ENCODE data around the gene UBXN11.
A peak's percentile ranks its signal among the peaks of the same experiment; 100 is the strongest.

UBXN11 gene

DNA sequence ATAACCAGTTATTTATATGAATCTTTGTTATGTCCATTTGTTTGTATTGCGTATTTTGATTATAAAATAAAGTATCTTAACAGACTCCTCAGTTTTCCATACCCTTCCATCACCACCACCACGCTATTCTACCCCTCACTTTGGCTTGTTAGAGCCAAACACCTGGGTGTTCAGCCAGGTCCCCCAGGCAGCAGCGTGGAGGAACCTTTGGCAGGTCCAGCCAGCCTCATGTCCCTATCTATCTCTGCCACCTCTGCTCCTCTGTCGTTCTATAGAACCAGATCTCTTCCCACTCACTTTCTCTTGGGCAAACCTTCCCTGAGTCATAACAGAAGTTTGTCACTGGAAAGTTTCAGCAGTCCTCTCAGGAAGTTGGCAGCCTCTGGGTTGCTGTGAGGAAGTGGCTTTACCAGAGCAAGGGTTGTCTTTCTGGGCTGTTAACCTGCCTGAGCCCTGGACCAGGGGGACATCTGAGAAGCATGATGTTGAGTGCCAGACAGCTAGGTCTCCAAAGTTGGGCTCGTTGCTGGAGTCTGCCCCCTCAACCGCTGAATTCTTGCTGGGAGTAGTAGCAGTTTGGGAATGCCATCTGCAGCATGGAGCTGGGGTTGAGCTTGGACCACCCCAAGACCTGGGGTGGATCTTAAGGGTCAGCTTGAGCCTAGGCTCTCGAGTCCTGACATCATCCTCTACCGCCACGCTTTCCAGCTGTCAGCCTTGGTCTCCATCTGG lies 27.5 kb downstream of the UBXN11 start:
- no peaks in the 10 kb centered on the region for H3K9me3 ChIP-seq (ENCODE audit: insufficient read depth, low read length, severe bottlenecking)
- no peak for ATAC-seq (ENCODE audit: insufficient read depth, low read depth)
- H3K4me1 ChIP-seq (ENCODE audit: insufficient read depth, low read length), result peaks cover 45% of the 10 kb centered on the region
- peak overlapping the region; percentile 91 for H3K9ac ChIP-seq (ENCODE audit: low read depth, low read length)
- H3K4me3 ChIP-seq (ENCODE audit: low read depth in 1 of 2, low read length in 2 of 2), result peak overlapping the region; percentile 34 to 74; a peak in 3 of 4 replicates
- peak overlapping the region; percentile 72 for H3K27ac ChIP-seq (ENCODE audit: low read length)
- peak overlapping the region; percentile 67 for H3K4me2 ChIP-seq (ENCODE audit: insufficient read depth, low read length)
- peaks cover 73% of the 10 kb centered on the region for H3K36me3 ChIP-seq (ENCODE audit: insufficient read depth, low read length)
- H3K27me3 ChIP-seq (ENCODE audit: insufficient read depth, low read length, poor library complexity), result no peaks in the 10 kb centered on the region
- TF ChIP-seq EZH2 (IDR thresholded peaks at IDR 0.05; ENCODE audit: borderline replicate concordance, low read depth, low read length, severe bottlenecking), result no peak
- TF ChIP-seq, protein P1, sequence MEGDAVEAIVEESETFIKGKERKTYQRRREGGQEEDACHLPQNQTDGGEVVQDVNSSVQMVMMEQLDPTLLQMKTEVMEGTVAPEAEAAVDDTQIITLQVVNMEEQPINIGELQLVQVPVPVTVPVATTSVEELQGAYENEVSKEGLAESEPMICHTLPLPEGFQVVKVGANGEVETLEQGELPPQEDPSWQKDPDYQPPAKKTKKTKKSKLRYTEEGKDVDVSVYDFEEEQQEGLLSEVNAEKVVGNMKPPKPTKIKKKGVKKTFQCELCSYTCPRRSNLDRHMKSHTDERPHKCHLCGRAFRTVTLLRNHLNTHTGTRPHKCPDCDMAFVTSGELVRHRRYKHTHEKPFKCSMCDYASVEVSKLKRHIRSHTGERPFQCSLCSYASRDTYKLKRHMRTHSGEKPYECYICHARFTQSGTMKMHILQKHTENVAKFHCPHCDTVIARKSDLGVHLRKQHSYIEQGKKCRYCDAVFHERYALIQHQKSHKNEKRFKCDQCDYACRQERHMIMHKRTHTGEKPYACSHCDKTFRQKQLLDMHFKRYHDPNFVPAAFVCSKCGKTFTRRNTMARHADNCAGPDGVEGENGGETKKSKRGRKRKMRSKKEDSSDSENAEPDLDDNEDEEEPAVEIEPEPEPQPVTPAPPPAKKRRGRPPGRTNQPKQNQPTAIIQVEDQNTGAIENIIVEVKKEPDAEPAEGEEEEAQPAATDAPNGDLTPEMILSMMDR (IDR thresholded peaks at IDR 0.05; ENCODE audit: borderline replicate concordance, extremely low read depth, low read length, poor library complexity, severe bottlenecking), result no peak
- H3K79me2 ChIP-seq (ENCODE audit: insufficient read depth, low read length), result peaks cover 32% of the 10 kb centered on the region
- H4K20me1 ChIP-seq (ENCODE audit: insufficient read depth, low read length), result peaks cover 22% of the 10 kb centered on the region; the same call in 1 of the 2 replicates
- H2AFZ ChIP-seq (ENCODE audit: low read depth, low read length), result no peak overlapping the region
- no peak for DNase-seq

GRCh38 chr1:26278303-26278702 lies 28.1 kb downstream of the UBXN11 start:
- H3K9ac ChIP-seq (ENCODE audit: low read depth, low read length), result no peak overlapping the region; the same call in 1 of the 2 replicates
- TF ChIP-seq, protein P1 (IDR thresholded peaks at IDR 0.05; ENCODE audit: borderline replicate concordance, extremely low read depth, low read length, poor library complexity, severe bottlenecking), result no peak
- no peak for TF ChIP-seq EZH2 (IDR thresholded peaks at IDR 0.05; ENCODE audit: borderline replicate concordance, low read depth, low read length, severe bottlenecking)
- H3K27me3 ChIP-seq (ENCODE audit: insufficient read depth, low read length, poor library complexity), result no peaks in the 10 kb centered on the region
- H2AFZ ChIP-seq (ENCODE audit: low read depth, low read length), result no peak overlapping the region
- DNase-seq, result no peak
- no peak overlapping the region for H3K27ac ChIP-seq (ENCODE audit: low read length)
- no peak for ATAC-seq (ENCODE audit: insufficient read depth, low read depth)
- peak overlapping the region; percentile 67; the same call in 1 of the 2 replicates for H3K4me2 ChIP-seq (ENCODE audit: insufficient read depth, low read length)
- H3K79me2 ChIP-seq (ENCODE audit: insufficient read depth, low read length), result peaks cover 32% of the 10 kb centered on the region
- H3K4me3 ChIP-seq (ENCODE audit: low read depth in 1 of 2, low read length in 2 of 2), result no peak overlapping the region
- peaks cover 45% of the 10 kb centered on the region for H3K4me1 ChIP-seq (ENCODE audit: insufficient read depth, low read length)
- H3K36me3 ChIP-seq (ENCODE audit: insufficient read depth, low read length), result peaks cover 73% of the 10 kb centered on the region
- H4K20me1 ChIP-seq (ENCODE audit: insufficient read depth, low read length), result peaks cover 22% of the 10 kb centered on the region; the same call in 1 of the 2 replicates
- no peaks in the 10 kb centered on the region for H3K9me3 ChIP-seq (ENCODE audit: insufficient read depth, low read length, severe bottlenecking)

DNA sequence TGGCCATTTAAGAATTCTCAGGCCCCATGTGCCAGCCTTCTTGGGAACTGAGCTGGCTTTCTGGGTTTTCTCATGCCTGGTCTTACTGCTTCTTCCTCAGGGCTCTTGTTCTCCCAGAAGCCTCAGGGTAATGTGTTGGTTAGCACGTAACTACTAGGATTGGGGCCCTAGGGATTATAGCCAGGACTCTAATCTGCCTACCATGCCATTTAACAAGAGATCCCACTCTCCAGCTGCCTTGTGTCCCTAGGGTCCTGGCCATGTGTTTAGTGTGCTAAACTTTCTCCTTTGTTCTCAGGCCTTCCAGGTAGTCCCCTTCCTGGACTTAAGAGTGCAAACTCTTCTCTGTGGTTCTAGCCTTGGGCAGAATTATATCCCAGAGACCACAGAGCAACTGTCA lies 28.7 kb downstream of the UBXN11 start:
- no peak overlapping the region for H3K4me3 ChIP-seq (ENCODE audit: low read depth in 1 of 2, low read length in 2 of 2)
- H3K9me3 ChIP-seq (ENCODE audit: insufficient read depth, low read length, severe bottlenecking), result no peaks in the 10 kb centered on the region
- no peak overlapping the region for H2AFZ ChIP-seq (ENCODE audit: low read depth, low read length)
- H3K27ac ChIP-seq (ENCODE audit: low read length), result no peak overlapping the region
- H4K20me1 ChIP-seq (ENCODE audit: insufficient read depth, low read length), result peaks cover 22% of the 10 kb centered on the region; the same call in 1 of the 2 replicates
- no peak for TF ChIP-seq EZH2 (IDR thresholded peaks at IDR 0.05; ENCODE audit: borderline replicate concordance, low read depth, low read length, severe bottlenecking)
- TF ChIP-seq, protein P1 (IDR thresholded peaks at IDR 0.05; ENCODE audit: borderline replicate concordance, extremely low read depth, low read length, poor library complexity, severe bottlenecking), result no peak
- no peak overlapping the region for H3K4me2 ChIP-seq (ENCODE audit: insufficient read depth, low read length)
- DNase-seq (no peak), ATAC-seq (ENCODE audit: insufficient read depth, low read depth) (no peak)
- H3K4me1 ChIP-seq (ENCODE audit: insufficient read depth, low read length), result peaks cover 45% of the 10 kb centered on the region
- H3K27me3 ChIP-seq (ENCODE audit: insufficient read depth, low read length, poor library complexity), result no peaks in the 10 kb centered on the region
- H3K36me3 ChIP-seq (ENCODE audit: insufficient read depth, low read length), result peaks cover 74% of the 10 kb centered on the region
- no peak overlapping the region for H3K9ac ChIP-seq (ENCODE audit: low read depth, low read length)
- H3K79me2 ChIP-seq (ENCODE audit: insufficient read depth, low read length), result peaks cover 32% of the 10 kb centered on the region

Measured in DND-41 (cell line).